NB4 (cell line): ENCODE results near the gene AP4E1.

Source experiments
- POLR2A ChIP-seq: IDR thresholded peaks from 2 replicates; pipeline ENCODE4 v1.6.1; 2011; ENCODE audit warnings: mild to moderate bottlenecking; ENCODE audit not compliant: insufficient read length; ENCODE audit errors: extremely low read depth
- TF ChIP-seq, protein P1 (sequence below): IDR thresholded peaks from one replicate; pipeline ENCODE4 v1.5.1; 2012; ENCODE audit warnings: low read depth, low read length
- TF ChIP-seq, protein P2 (sequence below): IDR thresholded peaks from 2 replicates; pipeline ENCODE4 v1.6.1; 2011; ENCODE audit warnings: low read depth, low read length

DNA sequence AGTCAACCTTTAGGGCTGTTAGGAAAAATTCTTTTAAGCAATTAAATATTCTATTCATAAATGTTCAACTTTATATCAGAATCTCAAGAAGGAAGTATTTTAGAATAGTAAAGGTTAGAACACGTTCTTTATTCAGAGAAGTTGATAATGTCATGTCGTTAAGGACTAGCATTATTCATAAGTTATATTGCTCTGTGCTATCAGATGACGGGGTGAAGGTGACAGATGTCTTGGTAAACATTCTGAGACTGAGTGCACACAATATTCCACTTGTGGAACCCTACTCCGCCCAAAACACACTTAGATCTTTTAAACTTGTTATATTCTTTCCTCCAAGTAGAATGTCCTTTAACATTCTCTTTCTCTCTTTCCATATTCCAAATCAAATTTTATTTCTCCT, 7.9 kb downstream of the AP4E1 start:
- TF ChIP-seq, protein P1, sequence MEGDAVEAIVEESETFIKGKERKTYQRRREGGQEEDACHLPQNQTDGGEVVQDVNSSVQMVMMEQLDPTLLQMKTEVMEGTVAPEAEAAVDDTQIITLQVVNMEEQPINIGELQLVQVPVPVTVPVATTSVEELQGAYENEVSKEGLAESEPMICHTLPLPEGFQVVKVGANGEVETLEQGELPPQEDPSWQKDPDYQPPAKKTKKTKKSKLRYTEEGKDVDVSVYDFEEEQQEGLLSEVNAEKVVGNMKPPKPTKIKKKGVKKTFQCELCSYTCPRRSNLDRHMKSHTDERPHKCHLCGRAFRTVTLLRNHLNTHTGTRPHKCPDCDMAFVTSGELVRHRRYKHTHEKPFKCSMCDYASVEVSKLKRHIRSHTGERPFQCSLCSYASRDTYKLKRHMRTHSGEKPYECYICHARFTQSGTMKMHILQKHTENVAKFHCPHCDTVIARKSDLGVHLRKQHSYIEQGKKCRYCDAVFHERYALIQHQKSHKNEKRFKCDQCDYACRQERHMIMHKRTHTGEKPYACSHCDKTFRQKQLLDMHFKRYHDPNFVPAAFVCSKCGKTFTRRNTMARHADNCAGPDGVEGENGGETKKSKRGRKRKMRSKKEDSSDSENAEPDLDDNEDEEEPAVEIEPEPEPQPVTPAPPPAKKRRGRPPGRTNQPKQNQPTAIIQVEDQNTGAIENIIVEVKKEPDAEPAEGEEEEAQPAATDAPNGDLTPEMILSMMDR: no peak
- TF ChIP-seq POLR2A: no peak
- TF ChIP-seq, protein P2, sequence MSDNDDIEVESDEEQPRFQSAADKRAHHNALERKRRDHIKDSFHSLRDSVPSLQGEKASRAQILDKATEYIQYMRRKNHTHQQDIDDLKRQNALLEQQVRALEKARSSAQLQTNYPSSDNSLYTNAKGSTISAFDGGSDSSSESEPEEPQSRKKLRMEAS: no peak
